Thoracic aorta (tissue), 2 donors: ENCODE data around the gene SF3A2. TPM values are rescaled to one million over a fixed set of nuclear protein-coding genes. Genes with fewer than 3 reads are reported as not detected.

Experiments
- ATAC-seq: fragments of 150-250 bp; one replicate; pipeline ENCODE4 v1.8.0; 2017; ENCODE audit warnings: low read depth; ENCODE audit not compliant: insufficient number of reproducible peaks, low FRiP score
- DNase-seq: peaks from one replicate; pipeline ENCODE4 v3.0.0-alpha.2; 2020; ENCODE audit warnings: low spot score
- H3K27ac ChIP-seq, 2 donors: fragments of 200-600 bp; sonication (generic); 1 replicate in 1 of 2; 2 replicates in 1 of 2; pipeline ENCODE4 v1.5.1; 2016; ENCODE audit warnings: mild to moderate bottlenecking in 2 of 2, moderate library complexity in 2 of 2
- H3K27me3 ChIP-seq: fragments of 200-600 bp; sonication (generic); replicated peaks from 2 replicates; pipeline ENCODE4 v1.6.0; 2016; ENCODE audit warnings: mild to moderate bottlenecking; ENCODE audit not compliant: insufficient read depth
- H3K36me3 ChIP-seq: fragments of 200-600 bp; sonication (generic); one replicate; pipeline ENCODE4 v1.5.1; 2016
- H3K4me1 ChIP-seq, 2 donors: fragments of 200-600 bp; sonication (generic); 1 replicate in 1 of 2; 2 replicates in 1 of 2; pipeline versions ENCODE4 v1.5.1 to v1.6.0; 2016; ENCODE audit warnings: low read depth in 2 of 2, mild to moderate bottlenecking in 1 of 2; ENCODE audit not compliant: control insufficient read depth in 1 of 2
- H3K4me3 ChIP-seq: fragments of 200-600 bp; sonication (generic); 2 replicates; pipeline ENCODE4 v1.5.1; 2016; ENCODE audit warnings: mild to moderate bottlenecking
- H3K9me3 ChIP-seq: fragments of 200-600 bp; sonication (generic); 2 replicates; pipeline ENCODE4 v1.5.1; 2016
- CTCF ChIP-seq: fragments of 200-600 bp; sonication (generic); IDR thresholded peaks from one replicate; pipeline ENCODE4 v1.5.1; 2019; ENCODE audit warnings: antibody characterized with exemption
- total RNA-seq, 2 donors: library from RNA; depleted of rRNA; stranded (reverse); fragments of >200 nt; gene quantifications; one replicate each; pipeline versions ENCODE4 v1.1.0 to v1.2.3, GENCODE V29; 2016

SF3A2 gene
- total RNA-seq, 2 donors from 2014 or later, result 23.8 to 43.7 TPM

- peaks cover 42% of the 10 kb centered on the region for H3K36me3 ChIP-seq
- ATAC-seq, result no peak
Observed at GRCh38 chr19:2228157-2229030, 8.2 kb upstream of the SF3A2 start.

GRCh38 chr19:2229103-2230032 is 7.3 kb upstream of the SF3A2 start:
- ATAC-seq, result no peak
- peaks cover under 1 to 11% of the 10 kb centered on the region in 2 donors for H3K4me1 ChIP-seq
- no peaks in the 10 kb centered on the region for H3K9me3 ChIP-seq
- peaks cover 38% of the 10 kb centered on the region for H3K36me3 ChIP-seq
- H3K4me3 ChIP-seq, result no peak overlapping the region
- no peak for TF ChIP-seq CTCF
- DNase-seq, result no peak
- no peaks in the 10 kb centered on the region for H3K27me3 ChIP-seq
- no peak overlapping the region for H3K27ac ChIP-seq

More at GRCh38 chr19:2228157-2229030, 8.2 kb upstream of the SF3A2 start:
- DNase-seq, result no peak
- TF ChIP-seq CTCF, result no peak
- no peaks in the 10 kb centered on the region for H3K9me3 ChIP-seq
- no peak overlapping the region for H3K27ac ChIP-seq
- no peaks in the 10 kb centered on the region for H3K27me3 ChIP-seq
- H3K4me3 ChIP-seq, result no peak overlapping the region
- peaks cover 0 to 4% of the 10 kb centered on the region in 2 donors for H3K4me1 ChIP-seq

GRCh38 chr19:2230033-2230531 is 6.5 kb upstream of the SF3A2 start:
- TF ChIP-seq CTCF, result no peak
- ATAC-seq (no peak), DNase-seq (no peak)
- no peaks in the 10 kb centered on the region for H3K27me3 ChIP-seq
- H3K36me3 ChIP-seq, result peaks cover 34% of the 10 kb centered on the region
- no peaks in the 10 kb centered on the region for H3K9me3 ChIP-seq
- H3K4me3 ChIP-seq, result no peak overlapping the region
- H3K27ac ChIP-seq, result no peak overlapping the region
- peaks cover 3 to 18% of the 10 kb centered on the region in 2 donors for H3K4me1 ChIP-seq

GRCh38 chr19:2230807-2231533 is 5.7 kb upstream of the SF3A2 start:
- Histone ChIP-seq H3K36me3 (peaks cover 32% of the 10 kb centered on the region), H3K4me1 (peaks cover 3 to 22% of the 10 kb centered on the region in 2 donors), H3K27me3 (no peaks in the 10 kb centered on the region), H3K9me3 (no peaks in the 10 kb centered on the region), H3K4me3 (no peak overlapping the region), H3K27ac (no peak overlapping the region)
- ATAC-seq (no peak), DNase-seq (no peak)
- TF ChIP-seq CTCF, result no peak
